ENCODE data around the gene ITGA2B.

DNA sequence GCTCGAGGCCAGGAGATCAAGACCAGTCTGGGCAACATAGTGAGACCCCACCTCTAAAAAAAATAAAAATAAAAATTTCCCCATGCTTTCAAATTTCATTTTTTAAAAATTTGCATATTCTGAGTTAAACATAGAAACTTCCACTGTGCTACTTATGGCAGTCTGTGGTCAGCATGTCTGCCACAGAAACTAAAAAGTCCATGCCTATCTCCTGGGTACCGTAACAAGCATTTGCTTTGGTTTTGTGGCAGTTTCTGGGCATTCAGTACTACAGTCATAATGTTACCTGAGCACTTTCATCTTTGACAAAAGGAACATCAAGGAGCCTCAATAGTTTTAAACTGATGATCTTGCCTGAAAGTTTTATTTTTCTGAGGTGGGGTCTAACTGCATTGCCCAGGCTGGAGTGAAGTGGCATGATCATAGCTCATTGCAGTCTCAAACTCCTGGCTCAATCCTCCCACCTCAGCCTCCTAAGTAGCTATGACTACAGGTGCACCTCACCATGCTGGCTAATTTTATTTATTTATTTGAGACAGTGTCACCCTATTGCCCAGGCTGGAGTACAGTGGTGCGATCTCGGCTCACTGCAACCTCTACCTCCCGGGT is 13.2 kb upstream of the ITGA2B start:
- TF ChIP-seq BHLHE40 (IDR thresholded peaks at IDR 0.05; ENCODE audit: low read depth, low read length) (no peak), RAD21 (IDR thresholded peaks at IDR 0.05; ENCODE audit: low read length) (no peak), MAFK (IDR thresholded peaks at IDR 0.05; ENCODE audit: low read depth, low read length) (no peak), CHD1 (IDR thresholded peaks at IDR 0.05; ENCODE audit: low read depth, low read length) (no peak), POLR2A (IDR thresholded peaks at IDR 0.05; ENCODE audit: low read depth, low read length) (no peak), RCOR1 (IDR thresholded peaks at IDR 0.05; ENCODE audit: insufficient replicate concordance, low read length) (no peak), MAZ (IDR thresholded peaks at IDR 0.05; ENCODE audit: borderline replicate concordance, low read depth, low read length) (no peak)
- TF ChIP-seq, protein P1, sequence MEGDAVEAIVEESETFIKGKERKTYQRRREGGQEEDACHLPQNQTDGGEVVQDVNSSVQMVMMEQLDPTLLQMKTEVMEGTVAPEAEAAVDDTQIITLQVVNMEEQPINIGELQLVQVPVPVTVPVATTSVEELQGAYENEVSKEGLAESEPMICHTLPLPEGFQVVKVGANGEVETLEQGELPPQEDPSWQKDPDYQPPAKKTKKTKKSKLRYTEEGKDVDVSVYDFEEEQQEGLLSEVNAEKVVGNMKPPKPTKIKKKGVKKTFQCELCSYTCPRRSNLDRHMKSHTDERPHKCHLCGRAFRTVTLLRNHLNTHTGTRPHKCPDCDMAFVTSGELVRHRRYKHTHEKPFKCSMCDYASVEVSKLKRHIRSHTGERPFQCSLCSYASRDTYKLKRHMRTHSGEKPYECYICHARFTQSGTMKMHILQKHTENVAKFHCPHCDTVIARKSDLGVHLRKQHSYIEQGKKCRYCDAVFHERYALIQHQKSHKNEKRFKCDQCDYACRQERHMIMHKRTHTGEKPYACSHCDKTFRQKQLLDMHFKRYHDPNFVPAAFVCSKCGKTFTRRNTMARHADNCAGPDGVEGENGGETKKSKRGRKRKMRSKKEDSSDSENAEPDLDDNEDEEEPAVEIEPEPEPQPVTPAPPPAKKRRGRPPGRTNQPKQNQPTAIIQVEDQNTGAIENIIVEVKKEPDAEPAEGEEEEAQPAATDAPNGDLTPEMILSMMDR (conservative IDR thresholded peaks at IDR 0.05; ENCODE audit: low read depth, low read length), result no peak
